Stomach (tissue), 9 donors: ENCODE data around the gene INPP5K. TPM values are rescaled to one million over a fixed set of nuclear protein-coding genes. Genes with fewer than 3 reads are reported as not detected.

Experiments
- DNase-seq, 2 donors: peaks; one replicate each; pipeline versions ENCODE4 v3.0.0 to v3.0.0-alpha.2; 2013 to 2019
- H3K27ac ChIP-seq, 5 donors: fragments of 200-600 bp in 4 of 5; sonication (generic) in 4 of 5; one replicate each; pipeline ENCODE4 v1.5.1; 2013 to 2019; ENCODE audit warnings: mild to moderate bottlenecking in 1 of 5, moderate library complexity in 1 of 5
- H3K27me3 ChIP-seq, 3 donors: fragments of 200-600 bp; sonication (generic); one replicate each; pipeline ENCODE4 v1.5.1; 2017 to 2019; ENCODE audit warnings: mixed run types in 1 of 3
- H3K36me3 ChIP-seq, 4 donors: fragments of 200-600 bp; sonication (generic); 1 replicate in 3 of 4; 2 replicates in 1 of 4; pipeline ENCODE4 v1.5.1; 2016 to 2019
- H3K4me1 ChIP-seq, 4 donors: fragments of 200-600 bp; sonication (generic); one replicate each; pipeline ENCODE4 v1.5.1; 2016 to 2019
- H3K4me3 ChIP-seq, 4 donors: fragments of 200-600 bp; sonication (generic) in 3 of 4; one replicate each; pipeline ENCODE4 v1.5.1; 2016 to 2019; ENCODE audit warnings: mild to moderate bottlenecking in 1 of 4
- H3K9me3 ChIP-seq, 4 donors: fragments of 200-600 bp; sonication (generic); one replicate each; pipeline ENCODE4 v1.5.1; 2016 to 2019
- CTCF ChIP-seq, 7 experiments: fragments of 450-650 bp in 4 of 7; fragments of 200-600 bp in 3 of 7; sonication (generic) in 3 of 7; IDR thresholded peaks; one replicate each; pipeline ENCODE4 v1.5.1; 2016 to 2019; ENCODE audit warnings: antibody characterized with exemption in 7 of 7, control low read depth in 2 of 7, mild to moderate bottlenecking in 1 of 7
- EP300 ChIP-seq: sonication (generic); formaldehyde crosslinking; IDR thresholded peaks from one replicate; pipeline ENCODE4 v1.6.1; 2017; ENCODE audit warnings: antibody characterized with exemption
- POLR2A ChIP-seq, 4 donors: fragments of 450-650 bp; IDR thresholded peaks; one replicate each; pipeline ENCODE4 v1.6.1; 2016; ENCODE audit warnings: antibody characterized with exemption in 4 of 4, control low read depth in 2 of 4, mild to moderate bottlenecking in 1 of 4, moderate library complexity in 1 of 4
- POLR2AphosphoS5 ChIP-seq, 3 donors: sonication (generic); formaldehyde crosslinking; IDR thresholded peaks; one replicate each; pipeline ENCODE4 v1.6.1; 2016; ENCODE audit warnings: antibody characterized with exemption in 3 of 3
- WGBS, 5 donors: extraction: QIAGEN DNeasy Blood & Tissue Kit in 3 of 5; methylation state at CpG; one replicate each; pipeline versions ENCODE4 v1.1.5 to v1.1.7; 2013 to 2018; 5-methylcytosine and 5-hydroxymethylcytosine counted together
- intact Hi-C: fragments of 100-400 bp; cut with DNase I; formaldehyde crosslinking; loops from one replicate; pipeline ENCODE4 v1.15.1; 2023; ENCODE audit warnings: low total_unique reads
- polyA plus RNA-seq, 3 donors: library from polyadenylated mRNA; stranded (reverse); fragments of 200-250 nt; gene quantifications; one replicate each; pipeline ENCODE4 v1.2.3, GENCODE V29; 2013
- total RNA-seq, 5 donors: library from RNA; depleted of rRNA; stranded (reverse); fragments of >200 nt; gene quantifications; one replicate each; pipeline versions ENCODE4 v1.1.0 to v1.2.3, GENCODE V29; 2014 to 2016
- donor health status: healthy with polysubstance abuse.
- donor health status: Bipolar disorder and iron deficiency.
- donor health status: healthy.

INPP5K gene
- total and polyA plus RNA-seq, 8 donors: 22.9 to 97.6 (median 47.6) TPM

GRCh38 chr17:1473170-1473569 is 43.2 kb downstream of the INPP5K start:
- no peaks in the 10 kb centered on the region for H3K9me3 ChIP-seq
- no peak overlapping the region for H3K4me3 ChIP-seq
- H3K4me1 ChIP-seq: peaks cover 0 to 34% (median 9%) of the 10 kb centered on the region in 4 donors
- no peaks in the 10 kb centered on the region for H3K27me3 ChIP-seq
- intact Hi-C loops: no loop called here
- H3K36me3 ChIP-seq: peaks cover 79 to 100% (median 100%) of the 10 kb centered on the region in 4 donors
- peak overlapping the region in 2 of 5 donors; percentile 5 to 7 for H3K27ac ChIP-seq
- DNase-seq: no peak
- 65 to 74% (median 70%) methylated on average over 10 to 11 of the region's 11 CpGs for WGBS, 5 donors
- TF ChIP-seq CTCF (IDR thresholded peaks at IDR 0.05) (no peak), POLR2AphosphoS5 (IDR thresholded peaks at IDR 0.05) (no peak), POLR2A (IDR thresholded peaks at IDR 0.05) (no peak), EP300 (no peak)

- WGBS, 5 donors: 83 to 89% (median 87%) methylated on average over 35 to 42 of the region's 42 CpGs
- Histone ChIP-seq H3K27me3 (no peaks in the 10 kb centered on the region), H3K9me3 (no peaks in the 10 kb centered on the region), H3K4me1 (peaks cover 0 to 39% (median 9%) of the 10 kb centered on the region in 4 donors), H3K4me3 (no peak overlapping the region), H3K27ac (no peak overlapping the region), H3K36me3 (peaks cover 78 to 100% (median 100%) of the 10 kb centered on the region in 4 donors)
- TF ChIP-seq CTCF (IDR thresholded peaks at IDR 0.05): no peak
- no peak for TF ChIP-seq POLR2A (IDR thresholded peaks at IDR 0.05)
- TF ChIP-seq POLR2AphosphoS5 (IDR thresholded peaks at IDR 0.05): no peak
- TF ChIP-seq EP300: no peak
- DNase-seq: no peak
- intact Hi-C loops: no loop called here
These were observed 44.2 kb downstream of the INPP5K start for GRCh38 chr17:1471911-1472821.

DNA sequence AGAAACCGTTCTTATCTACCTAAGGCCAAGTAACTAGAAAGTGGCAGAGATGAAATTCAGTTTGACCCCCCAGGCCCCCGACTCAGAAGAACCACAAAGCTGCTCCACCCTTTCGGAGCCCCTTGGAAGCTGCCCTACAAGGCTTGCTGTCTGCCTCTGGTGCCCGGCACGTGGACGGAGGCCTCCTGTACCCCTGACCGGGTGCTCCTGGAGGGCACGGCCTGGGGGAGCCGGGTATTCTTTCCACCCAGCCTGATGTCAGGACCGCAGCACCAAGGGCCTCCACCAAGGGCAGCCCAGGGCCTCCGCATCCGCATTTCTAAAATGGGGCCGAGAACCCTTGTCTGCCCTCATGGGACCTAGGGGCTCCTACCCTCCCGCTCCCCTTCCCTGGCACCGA is 44.9 kb downstream of the INPP5K start:
- peaks cover 77 to 100% (median 100%) of the 10 kb centered on the region in 4 donors for H3K36me3 ChIP-seq
- intact Hi-C loops: no loop called here
- H3K27me3 ChIP-seq: no peaks in the 10 kb centered on the region
- peaks cover 0 to 33% (median 9%) of the 10 kb centered on the region in 4 donors for H3K4me1 ChIP-seq
- 89 to 96% (median 94%) methylated on average over 15 of the region's 15 CpGs for WGBS, 5 donors
- no peak for TF ChIP-seq EP300
- no peak for TF ChIP-seq POLR2A (IDR thresholded peaks at IDR 0.05)
- TF ChIP-seq POLR2AphosphoS5 (IDR thresholded peaks at IDR 0.05): no peak
- no peak for TF ChIP-seq CTCF (IDR thresholded peaks at IDR 0.05)
- no peak overlapping the region for H3K4me3 ChIP-seq
- DNase-seq: no peak
- no peaks in the 10 kb centered on the region for H3K9me3 ChIP-seq
- no peak overlapping the region for H3K27ac ChIP-seq

DNA sequence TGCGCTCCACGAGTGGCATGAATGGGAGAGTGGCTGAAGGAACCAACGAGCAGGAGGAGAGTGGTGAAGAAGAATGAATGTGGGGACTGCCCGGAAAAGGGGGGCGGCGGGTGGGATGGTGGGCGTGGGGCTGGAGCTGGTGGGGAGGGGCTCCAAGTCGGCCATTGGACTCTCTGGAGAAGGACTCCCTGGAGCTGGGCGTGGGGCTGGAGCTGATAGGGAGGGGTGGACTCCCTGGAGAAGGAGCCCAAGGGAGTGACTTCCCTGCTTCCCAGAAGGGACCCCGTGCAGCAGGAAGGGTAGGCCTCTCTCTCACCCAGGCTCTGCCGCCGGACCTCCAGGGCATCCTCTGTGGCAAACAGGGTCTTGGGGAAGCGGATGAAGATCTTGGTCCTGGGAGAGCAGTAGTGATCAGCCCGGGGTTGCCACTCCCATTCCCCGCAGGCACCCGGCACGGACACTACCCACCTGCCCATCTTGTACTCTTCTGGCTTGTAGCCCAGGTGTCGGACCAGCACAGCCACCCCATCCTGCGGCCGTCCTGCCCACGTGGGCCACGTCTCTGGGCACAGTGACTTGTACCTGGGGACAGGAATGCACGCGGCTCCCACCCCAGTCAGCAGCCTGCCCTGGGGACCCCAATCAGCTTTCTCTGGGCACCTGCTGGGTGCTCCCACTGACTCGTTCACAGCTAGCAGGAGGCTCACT is 45.5 kb downstream of the INPP5K start:
- no peak overlapping the region for H3K27ac ChIP-seq
- 82 to 86% (median 84%) methylated on average over 16 to 25 of the region's 25 CpGs for WGBS, 5 donors

More for the DNA sequence above, 45.5 kb downstream of the INPP5K start:
- Histone ChIP-seq H3K4me3 (no peak overlapping the region), H3K36me3 (peaks cover 73 to 100% (median 100%) of the 10 kb centered on the region in 4 donors), H3K9me3 (no peaks in the 10 kb centered on the region), H3K4me1 (peaks cover 0 to 28% (median 9%) of the 10 kb centered on the region in 4 donors), H3K27me3 (no peaks in the 10 kb centered on the region)
- intact Hi-C loops: no loop called here
- no peak for DNase-seq
- TF ChIP-seq POLR2A (IDR thresholded peaks at IDR 0.05) (no peak), CTCF (IDR thresholded peaks at IDR 0.05) (no peak), EP300 (no peak), POLR2AphosphoS5 (IDR thresholded peaks at IDR 0.05) (no peak)
